RCC 7860 (cell line): Measurements from ENCODE around the gene NIPAL4.

ENCODE experiments used
- DNase-seq: peaks from one replicate; pipeline ENCODE4 v3.0.0-alpha.2; 2015; ENCODE audit warnings: low spot score
- FAIRE-seq: peaks from 2 replicates; lab custom pipeline; 2012; peaks lifted over from hg19 to GRCh38; lab: Jason Lieb, UNC

Gene NIPAL4

DNA sequence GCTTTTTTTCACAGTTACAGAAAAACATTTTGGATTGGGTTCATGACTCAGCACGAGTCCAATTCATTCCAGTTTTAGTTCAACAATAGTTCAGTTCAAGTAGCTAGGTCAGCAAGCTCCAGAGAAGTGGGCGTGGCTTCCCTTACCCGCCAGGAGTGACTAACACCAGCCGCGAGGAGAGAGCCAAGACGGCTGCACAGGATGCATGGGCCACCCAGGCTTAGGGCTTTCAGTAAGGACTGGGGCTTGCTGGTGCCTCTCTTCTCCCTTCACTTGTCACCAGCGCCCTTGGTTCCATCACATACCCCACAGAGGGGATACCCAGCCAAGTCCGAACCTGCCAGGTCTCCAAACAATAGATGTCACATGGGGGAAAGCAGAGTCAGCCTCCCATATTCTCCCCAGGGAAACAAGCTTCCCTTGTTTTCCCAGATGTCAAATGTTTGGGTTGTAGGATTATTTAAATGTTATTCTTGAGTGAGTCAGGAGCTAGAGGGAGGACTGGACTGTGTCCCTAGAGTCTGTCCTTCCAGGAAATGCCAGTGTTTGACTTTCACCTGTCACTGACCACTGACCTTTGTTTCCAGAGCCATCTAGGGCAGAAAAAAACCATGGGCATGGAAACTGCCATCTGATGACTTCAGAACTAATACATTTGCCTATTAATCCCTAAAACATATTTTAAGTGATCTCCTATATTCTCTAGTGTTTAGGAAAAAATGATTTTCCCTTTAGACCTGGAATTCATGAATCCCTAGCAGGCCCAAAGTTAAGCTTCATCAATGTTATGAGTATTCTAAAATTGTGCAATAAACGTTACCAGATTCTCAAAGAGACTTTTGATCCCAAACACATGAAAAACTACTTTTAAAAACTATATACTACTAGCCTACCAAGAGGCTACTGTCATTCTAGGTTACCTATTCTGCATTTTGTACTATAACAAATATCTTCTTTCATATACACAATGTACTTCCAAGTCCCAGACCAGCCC, 51.9 kb downstream of the NIPAL4 start:
- peak; percentile 89 for DNase-seq
- peak; percentile 89 for FAIRE-seq

DNA sequence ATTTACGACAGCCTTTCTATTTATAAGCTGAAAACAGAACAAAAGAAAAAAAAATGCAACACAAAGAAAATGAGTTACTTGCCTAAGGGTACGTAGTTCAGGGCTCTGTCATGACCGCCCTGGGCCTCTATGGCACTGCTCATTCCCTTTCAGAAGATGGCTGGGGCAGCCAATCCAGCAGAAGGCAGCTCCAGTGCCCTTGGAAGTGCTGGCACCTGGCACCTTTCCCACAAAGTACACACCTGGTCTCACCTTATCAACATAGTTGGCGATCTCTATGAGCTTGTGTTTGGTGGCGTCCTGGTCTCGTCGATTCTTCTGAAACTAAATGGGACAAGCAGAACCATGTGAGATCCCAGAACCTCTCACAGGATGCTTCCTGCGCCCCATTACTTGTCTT, 53.2 kb downstream of the NIPAL4 start:
- no peak for FAIRE-seq

GRCh38 chr5:157514974-157515373, 55.0 kb downstream of the NIPAL4 start:
- no peak for FAIRE-seq
- DNase-seq = no peak

More for the DNA sequence above, 53.2 kb downstream of the NIPAL4 start:
- DNase-seq = no peak

DNA sequence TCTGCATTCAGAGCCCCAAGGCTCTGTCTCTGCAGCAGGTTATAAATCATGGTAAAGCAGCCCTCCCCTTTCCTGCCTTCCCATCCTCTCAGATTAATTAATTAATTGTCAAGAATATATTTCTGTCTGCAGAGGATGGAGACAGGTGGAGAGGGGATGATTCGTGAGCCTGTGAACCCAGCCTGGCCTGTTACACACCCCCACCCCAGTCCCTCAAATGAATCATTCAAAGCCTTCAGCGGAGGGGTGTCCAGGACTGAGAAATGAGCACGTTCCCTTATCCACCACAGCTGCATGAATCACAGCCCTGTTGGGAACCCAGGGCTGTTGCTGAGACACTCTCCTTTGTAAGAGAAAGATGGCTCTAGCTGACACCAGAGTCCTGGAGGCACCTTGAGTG, 56.0 kb downstream of the NIPAL4 start:
- FAIRE-seq (peak; percentile 88), DNase-seq (peak; percentile 80)

- DNase-seq = peak; percentile 84
- peak; percentile 88 for FAIRE-seq
These were observed 56.8 kb downstream of the NIPAL4 start for GRCh38 chr5:157516626-157517325.

GRCh38 chr5:157518963-157519362, 59.0 kb downstream of the NIPAL4 start:
- FAIRE-seq (no peak), DNase-seq (no peak)

- no peak for DNase-seq
These were observed 59.7 kb downstream of the NIPAL4 start for GRCh38 chr5:157519579-157520253.

GRCh38 chr5:157520911-157521703, 61.1 kb downstream of the NIPAL4 start:
- FAIRE-seq (no peak), DNase-seq (no peak)

More at GRCh38 chr5:157519579-157520253, 59.7 kb downstream of the NIPAL4 start:
- no peak for FAIRE-seq

DNA sequence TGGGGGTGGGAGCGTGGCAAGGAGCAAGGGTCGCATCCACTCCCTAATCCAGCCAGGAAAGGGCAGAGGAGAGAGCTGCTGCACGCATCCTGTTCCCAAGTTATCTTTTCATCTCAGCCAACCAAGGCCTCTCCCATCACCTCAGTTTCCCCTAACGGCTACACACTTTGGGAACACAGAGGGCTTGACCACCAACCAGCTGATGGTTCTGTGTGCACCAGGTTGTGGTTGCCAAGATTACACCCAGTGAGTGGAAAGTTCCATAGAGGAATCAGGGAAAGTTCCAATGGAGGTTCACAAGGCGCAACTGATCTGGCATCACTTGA, 61.7 kb downstream of the NIPAL4 start:
- DNase-seq (no peak), FAIRE-seq (no peak)

- no peak for FAIRE-seq
- DNase-seq = no peak
These were observed 64.0 kb downstream of the NIPAL4 start for GRCh38 chr5:157523976-157524375.
